ENCODE results near the gene ATP11B.

Gene ATP11B

GRCh38 chr3:182792901-182793662 lies at the start of gene ATP11B:
Gene ATP11B, plus strand, starts transcription at chr3:182793504. Its CDS starts 256 bp downstream, at chr3:182793760.
- peak; percentile 30 for DNase-seq (ENCODE audit: low read depth, low spot score)

GRCh38 chr3:182746959-182747358 lies 46.3 kb upstream of the ATP11B start:
- DNase-seq (ENCODE audit: low read depth, low spot score) = no peak

GRCh38 chr3:182755308-182755707 lies 38.0 kb upstream of the ATP11B start:
- DNase-seq (ENCODE audit: low read depth, low spot score) = no peak

GRCh38 chr3:182755712-182756111 lies 37.6 kb upstream of the ATP11B start:
- no peak for DNase-seq (ENCODE audit: low read depth, low spot score)

- no peak for DNase-seq (ENCODE audit: low read depth, low spot score)
These were observed 32.6 kb upstream of the ATP11B start for GRCh38 chr3:182760576-182761164.

GRCh38 chr3:182763896-182764295 lies 29.4 kb upstream of the ATP11B start:
- no peak for DNase-seq (ENCODE audit: low read depth, low spot score)

GRCh38 chr3:182765287-182765686 lies 28.0 kb upstream of the ATP11B start:
- DNase-seq (ENCODE audit: low read depth, low spot score) = no peak

GRCh38 chr3:182766099-182766498 lies 27.2 kb upstream of the ATP11B start:
- DNase-seq (ENCODE audit: low read depth, low spot score) = no peak

GRCh38 chr3:182768413-182768812 lies 24.9 kb upstream of the ATP11B start:
- no peak for DNase-seq (ENCODE audit: low read depth, low spot score)

GRCh38 chr3:182769673-182770072 lies 23.6 kb upstream of the ATP11B start:
- DNase-seq (ENCODE audit: low read depth, low spot score) = no peak

- no peak for DNase-seq (ENCODE audit: low read depth, low spot score)
These were observed 11.2 kb upstream of the ATP11B start for GRCh38 chr3:182782149-182782548.

GRCh38 chr3:182783106-182783505 lies 10.2 kb upstream of the ATP11B start:
- DNase-seq (ENCODE audit: low read depth, low spot score) = no peak

GRCh38 chr3:182784542-182784941 lies 8.8 kb upstream of the ATP11B start:
- DNase-seq (ENCODE audit: low read depth, low spot score) = no peak

- DNase-seq (ENCODE audit: low read depth, low spot score) = no peak
These were observed 8.2 kb upstream of the ATP11B start for GRCh38 chr3:182785142-182785541.

- DNase-seq (ENCODE audit: low read depth, low spot score) = no peak
These were observed 7.5 kb upstream of the ATP11B start for GRCh38 chr3:182785756-182786155.

- no peak for DNase-seq (ENCODE audit: low read depth, low spot score)
These were observed 6.6 kb upstream of the ATP11B start for GRCh38 chr3:182786564-182787196.

GRCh38 chr3:182787302-182788036 lies 5.8 kb upstream of the ATP11B start:
- DNase-seq (ENCODE audit: low read depth, low spot score) = no peak

GRCh38 chr3:182789371-182789770 lies 3.9 kb upstream of the ATP11B start:
- DNase-seq (ENCODE audit: low read depth, low spot score) = no peak

GRCh38 chr3:182790612-182791011 lies 2.7 kb upstream of the ATP11B start:
- DNase-seq (ENCODE audit: low read depth, low spot score) = no peak

- no peak for DNase-seq (ENCODE audit: low read depth, low spot score)
These were observed 555 bp downstream of the ATP11B start for GRCh38 chr3:182793663-182794454.
